Suprapubic skin (tissue), 4 donors: ENCODE data around the gene HYAL2. TPM values are rescaled to one million over a fixed set of nuclear protein-coding genes. Genes with fewer than 3 reads are reported as not detected.
"Not testable (repeated sequence)": the region's sequence is repeated elsewhere in the genome, so short reads cannot be mapped to it uniquely, and the experiment has no call there.

Experiments used
- DNase-seq, 2 donors: peaks; one replicate each; pipeline ENCODE4 v3.0.0-alpha.2; 2019; ENCODE audit warnings: low spot score in 2 of 2
- H3K27ac ChIP-seq: fragments of 200-600 bp; sonication (generic); one replicate; pipeline ENCODE4 v1.5.1; 2019
- H3K27me3 ChIP-seq: fragments of 200-600 bp; sonication (generic); one replicate; pipeline ENCODE4 v1.5.1; 2019
- H3K36me3 ChIP-seq: fragments of 200-600 bp; sonication (generic); one replicate; pipeline ENCODE4 v1.5.1; 2019
- H3K4me1 ChIP-seq: fragments of 200-600 bp; sonication (generic); one replicate; pipeline ENCODE4 v1.5.1; 2019
- H3K4me3 ChIP-seq: fragments of 200-600 bp; sonication (generic); one replicate; pipeline ENCODE4 v1.5.1; 2019; ENCODE audit warnings: mild to moderate bottlenecking
- H3K9me3 ChIP-seq: fragments of 200-600 bp; sonication (generic); one replicate; pipeline ENCODE4 v1.5.1; 2019
- EP300 ChIP-seq: sonication (generic); formaldehyde crosslinking; IDR thresholded peaks from one replicate; pipeline ENCODE4 v1.6.1; 2017; ENCODE audit warnings: antibody characterized with exemption
- POLR2A ChIP-seq, 2 donors: fragments of 450-650 bp; IDR thresholded peaks; one replicate each; pipeline ENCODE4 v1.6.1; 2017; ENCODE audit warnings: antibody characterized with exemption in 2 of 2, mild to moderate bottlenecking in 2 of 2, moderate library complexity in 2 of 2
- POLR2AphosphoS5 ChIP-seq, 3 donors: sonication (generic); formaldehyde crosslinking; IDR thresholded peaks; one replicate each; pipeline ENCODE4 v1.6.1; 2017; ENCODE audit warnings: antibody characterized with exemption in 3 of 3
- WGBS: methylation state at CpG from one replicate; pipeline ENCODE4 v1.1.5; 2018; 5-methylcytosine and 5-hydroxymethylcytosine counted together
- total RNA-seq, 4 donors: library from RNA; depleted of rRNA; stranded (reverse); fragments of >200 nt; gene quantifications; one replicate each; pipeline ENCODE4 v1.1.0, GENCODE V29; 2016
- TF ChIP-seq, protein P1 (sequence below), 2 donors: fragments of 200-600 bp in 1 of 2; fragments of 450-650 bp in 1 of 2; sonication (generic) in 1 of 2; IDR thresholded peaks; one replicate each; pipeline ENCODE4 v1.5.1; 2016 to 2019; ENCODE audit warnings: antibody characterized with exemption in 2 of 2, mild to moderate bottlenecking in 1 of 2, moderate library complexity in 1 of 2

HYAL2 gene
- total RNA-seq, 4 donors from 2014 or later, result 47.7 to 87.0 (median 80.3) TPM

- Histone ChIP-seq H3K9me3 (no peaks in the 10 kb centered on the region), H3K27ac (peak overlapping the region; percentile 6), H3K4me3 (no peak overlapping the region), H3K4me1 (peaks cover 75% of the 10 kb centered on the region), H3K27me3 (no peaks in the 10 kb centered on the region), H3K36me3 (peaks cover 18% of the 10 kb centered on the region)
- TF ChIP-seq POLR2A (IDR thresholded peaks at IDR 0.05), result no peak
- TF ChIP-seq, protein P1, sequence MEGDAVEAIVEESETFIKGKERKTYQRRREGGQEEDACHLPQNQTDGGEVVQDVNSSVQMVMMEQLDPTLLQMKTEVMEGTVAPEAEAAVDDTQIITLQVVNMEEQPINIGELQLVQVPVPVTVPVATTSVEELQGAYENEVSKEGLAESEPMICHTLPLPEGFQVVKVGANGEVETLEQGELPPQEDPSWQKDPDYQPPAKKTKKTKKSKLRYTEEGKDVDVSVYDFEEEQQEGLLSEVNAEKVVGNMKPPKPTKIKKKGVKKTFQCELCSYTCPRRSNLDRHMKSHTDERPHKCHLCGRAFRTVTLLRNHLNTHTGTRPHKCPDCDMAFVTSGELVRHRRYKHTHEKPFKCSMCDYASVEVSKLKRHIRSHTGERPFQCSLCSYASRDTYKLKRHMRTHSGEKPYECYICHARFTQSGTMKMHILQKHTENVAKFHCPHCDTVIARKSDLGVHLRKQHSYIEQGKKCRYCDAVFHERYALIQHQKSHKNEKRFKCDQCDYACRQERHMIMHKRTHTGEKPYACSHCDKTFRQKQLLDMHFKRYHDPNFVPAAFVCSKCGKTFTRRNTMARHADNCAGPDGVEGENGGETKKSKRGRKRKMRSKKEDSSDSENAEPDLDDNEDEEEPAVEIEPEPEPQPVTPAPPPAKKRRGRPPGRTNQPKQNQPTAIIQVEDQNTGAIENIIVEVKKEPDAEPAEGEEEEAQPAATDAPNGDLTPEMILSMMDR (IDR thresholded peaks at IDR 0.05), result no peak
- TF ChIP-seq POLR2AphosphoS5 (IDR thresholded peaks at IDR 0.05), result no peak
- WGBS, result 100% methylated on average over 4 of the region's 4 CpGs
- no peak for DNase-seq
Measured at GRCh38 chr3:50314816-50315215, 7.7 kb downstream of the HYAL2 start.

DNA sequence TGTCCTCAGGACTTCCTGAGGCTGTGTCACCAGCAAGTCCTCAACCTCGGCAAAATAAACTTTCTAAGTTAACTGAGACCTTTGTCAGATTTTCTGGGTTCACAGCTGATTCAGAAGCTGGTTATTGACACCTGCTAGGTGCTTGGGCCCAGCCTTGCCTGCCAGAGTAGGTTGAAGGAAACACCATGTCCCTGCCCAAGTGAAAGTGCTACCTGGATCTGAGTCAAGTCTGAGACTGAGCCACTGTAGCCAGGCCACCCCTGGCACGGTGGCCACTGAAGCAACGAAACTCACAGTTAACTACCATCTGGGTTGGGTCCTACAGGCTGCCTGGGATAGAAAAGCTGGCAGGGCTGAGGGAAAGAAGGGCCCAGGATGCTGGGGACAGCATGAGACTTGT lies 8.2 kb downstream of the HYAL2 start:
- H3K36me3 ChIP-seq, result peaks cover 13% of the 10 kb centered on the region
- 72% methylated on average over 3 of the region's 3 CpGs for WGBS
- H3K4me1 ChIP-seq, result peaks cover 70% of the 10 kb centered on the region
- H3K27me3 ChIP-seq, result no peaks in the 10 kb centered on the region
- TF ChIP-seq EP300, result no peak
- TF ChIP-seq, protein P1 (IDR thresholded peaks at IDR 0.05), result no peak
- no peak for TF ChIP-seq POLR2A (IDR thresholded peaks at IDR 0.05)
- peak overlapping the region; percentile 6 for H3K27ac ChIP-seq
- no peak overlapping the region for H3K4me3 ChIP-seq
- DNase-seq, result no peak
- no peaks in the 10 kb centered on the region for H3K9me3 ChIP-seq

DNA sequence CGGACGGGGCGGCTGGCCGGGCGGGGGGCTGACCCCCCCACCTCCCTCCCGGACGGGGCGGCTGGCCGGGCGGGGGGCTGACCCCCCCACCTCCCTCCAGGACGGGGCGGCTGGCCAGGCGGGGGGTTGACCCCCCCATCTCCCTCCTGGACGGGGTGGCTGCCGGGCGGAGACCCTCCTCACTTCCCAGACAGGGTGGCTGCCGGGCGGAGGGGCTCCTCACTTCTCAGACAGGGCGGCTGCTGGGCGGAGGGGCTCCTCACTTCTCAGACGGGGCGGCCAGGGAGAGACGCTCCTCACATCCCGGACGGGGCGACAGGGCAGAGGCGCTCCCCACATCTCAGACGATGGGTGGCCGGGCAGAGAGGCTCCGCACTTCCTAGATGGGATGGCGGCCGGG lies 10.5 kb downstream of the HYAL2 start:
- Histone ChIP-seq H3K4me1 (peaks cover 47% of the 10 kb centered on the region), H3K4me3 (peak overlapping the region; percentile 48), H3K27ac (peak overlapping the region; percentile 41)
- H3K9me3 ChIP-seq, DNase-seq, H3K27me3 ChIP-seq, H3K36me3 ChIP-seq: not testable (repeated sequence)
- no CpG with 5 or more reads among the region's 32 CpGs for WGBS

DNA sequence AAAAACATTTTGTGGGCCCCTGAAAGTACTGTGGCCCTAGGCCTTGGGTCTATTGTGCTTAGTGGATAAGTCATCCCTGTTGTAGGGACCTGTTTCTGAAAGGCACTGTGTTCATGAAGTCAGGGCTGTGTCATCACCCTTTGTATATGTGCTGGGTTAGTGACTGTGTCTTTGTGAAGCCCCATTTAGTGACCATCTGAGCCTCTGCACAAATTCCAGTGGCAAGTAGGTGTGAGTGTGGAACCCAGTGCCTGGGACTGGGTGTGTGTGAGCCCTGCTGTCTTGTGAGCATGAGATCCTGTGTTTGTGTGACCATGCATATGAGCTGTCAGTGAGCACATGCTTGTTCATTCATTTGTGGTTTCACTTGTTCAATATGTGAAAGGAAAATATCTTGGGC lies 17.9 kb downstream of the HYAL2 start:
- no peaks in the 10 kb centered on the region for H3K9me3 ChIP-seq
- no peaks in the 10 kb centered on the region for H3K27me3 ChIP-seq
- DNase-seq, result no peak
- no peak overlapping the region for H3K27ac ChIP-seq
- no peaks in the 10 kb centered on the region for H3K36me3 ChIP-seq
- TF ChIP-seq, protein P1 (IDR thresholded peaks at IDR 0.05), result no peak
- TF ChIP-seq EP300 (no peak), POLR2A (IDR thresholded peaks at IDR 0.05) (no peak), POLR2AphosphoS5 (IDR thresholded peaks at IDR 0.05) (no peak)
- peaks cover 32% of the 10 kb centered on the region for H3K4me1 ChIP-seq
- H3K4me3 ChIP-seq, result no peak overlapping the region

GRCh38 chr3:50303013-50303815 lies 19.3 kb downstream of the HYAL2 start, which contains the start of gene HYAL1:
TSS of gene HYAL1 (minus strand) at chr3:50303574. CDS start at chr3:50302956, 618 bp downstream.
- WGBS, result 53% methylated on average over 6 of the region's 14 CpGs
- TF ChIP-seq EP300, result no peak
- TF ChIP-seq POLR2AphosphoS5 (IDR thresholded peaks at IDR 0.05), result no peak
- TF ChIP-seq, protein P1 (IDR thresholded peaks at IDR 0.05), result no peak
- no peak for TF ChIP-seq POLR2A (IDR thresholded peaks at IDR 0.05)
- peaks cover 41% of the 10 kb centered on the region for H3K4me1 ChIP-seq
- H3K27me3 ChIP-seq, result no peaks in the 10 kb centered on the region
- H3K4me3 ChIP-seq, result no peak within 1 kb of the TSS
- H3K36me3 ChIP-seq, result no peaks in the 10 kb centered on the region
- no peaks in the 10 kb centered on the region for H3K9me3 ChIP-seq
- DNase-seq, result peak in 1 of 2 donors; percentile 87
- peak within 1 kb of the TSS; percentile 7 for H3K27ac ChIP-seq
